HFFc6 (cell line): ENCODE measurements around the gene CLEC14A. TPM values are rescaled to one million over a fixed set of nuclear protein-coding genes. Genes with fewer than 3 reads are reported as not detected.

Experiments used
- DNase-seq: peaks from one replicate; pipeline ENCODE4 v3.0.0-alpha.2; 2018
- H3K27ac Mint-ChIP-seq: 2 replicates; pipeline ENCODE4 v1.8.0; 2020; ENCODE audit warnings: mild to moderate bottlenecking, mixed read lengths
- H3K27me3 Mint-ChIP-seq: 2 replicates; pipeline ENCODE4 v1.8.0; 2021; ENCODE audit warnings: mild to moderate bottlenecking, moderate library complexity, mixed read lengths; ENCODE audit not compliant: insufficient read depth
- H3K36me3 Mint-ChIP-seq: 2 replicates; pipeline ENCODE4 v1.8.0; 2021; ENCODE audit warnings: low read depth, mixed read lengths
- H3K4me1 Mint-ChIP-seq: 2 replicates; pipeline ENCODE4 v1.8.0; 2020; ENCODE audit warnings: low read depth, mixed read lengths
- H3K4me3 Mint-ChIP-seq: 2 replicates; pipeline ENCODE4 v1.8.0; 2020; ENCODE audit warnings: mild to moderate bottlenecking, moderate library complexity, mixed read lengths
- H3K9me3 Mint-ChIP-seq: 2 replicates; pipeline ENCODE4 v1.8.0; 2020; ENCODE audit warnings: mild to moderate bottlenecking, mixed read lengths
- CTCF ChIP-seq: fragments of 200-600 bp; sonication (generic); IDR thresholded peaks from 2 replicates; pipeline ENCODE4 v1.5.0; 2021; ENCODE audit warnings: antibody characterized with exemption, mild to moderate bottlenecking
- total RNA-seq, 6 experiments: library from RNA; stranded (reverse); fragmentation: NEBNext Ultra II Directional; extraction: Animal tissue kit (Norgen Biotek cat#: 25700); gene quantifications; 2 replicates in 1 of 6; 3 replicates in 5 of 6; pipeline ENCODE4 v1.2.3, GENCODE V29; 2021

The CLEC14A gene
- total RNA-seq, 6 experiments from 2014 or later, result 0.08 to 0.12 TPM; not detected in 4

- Mint-ChIP-seq H3K4me3 (no peak overlapping the region), H3K9me3 (peaks cover 5% of the 10 kb centered on the region), H3K4me1 (peaks cover under 1% of the 10 kb centered on the region; the same call in 1 of the 2 replicates), H3K36me3 (peaks cover 8% of the 10 kb centered on the region), H3K27me3 (no peaks in the 10 kb centered on the region; the same call in 1 of the 2 replicates), H3K27ac (no peak overlapping the region)
- no peak for DNase-seq
- no peak for TF ChIP-seq CTCF
These were observed 23.7 kb upstream of the CLEC14A start for GRCh38 chr14:38279572-38279971.

- H3K36me3 Mint-ChIP-seq, result no peaks in the 10 kb centered on the region
- H3K4me3 Mint-ChIP-seq, result no peak overlapping the region
- no peaks in the 10 kb centered on the region; the same call in 1 of the 2 replicates for H3K27me3 Mint-ChIP-seq
- H3K4me1 Mint-ChIP-seq, result no peaks in the 10 kb centered on the region
- no peak for TF ChIP-seq CTCF
- DNase-seq, result no peak
- no peak overlapping the region for H3K27ac Mint-ChIP-seq
- no peaks in the 10 kb centered on the region for H3K9me3 Mint-ChIP-seq
These were observed 22.1 kb upstream of the CLEC14A start for GRCh38 chr14:38278035-38278434.

- Mint-ChIP-seq H3K4me1 (peaks cover 1% of the 10 kb centered on the region), H3K36me3 (peaks cover 38% of the 10 kb centered on the region), H3K27me3 (no peaks in the 10 kb centered on the region; the same call in 1 of the 2 replicates), H3K9me3 (peaks cover 25% of the 10 kb centered on the region), H3K4me3 (no peak overlapping the region), H3K27ac (no peak overlapping the region)
- no peak for TF ChIP-seq CTCF
- DNase-seq, result no peak
These were observed 7.0 kb upstream of the CLEC14A start for GRCh38 chr14:38262844-38263243.

GRCh38 chr14:38261620-38262019 is 5.7 kb upstream of the CLEC14A start:
- Mint-ChIP-seq H3K4me1 (peaks cover 10% of the 10 kb centered on the region), H3K27me3 (no peaks in the 10 kb centered on the region; the same call in 1 of the 2 replicates)
- no peak for DNase-seq

GRCh38 chr14:38257507-38257906 is 1.6 kb upstream of the CLEC14A start:
- H3K27me3 Mint-ChIP-seq, result no peaks in the 10 kb centered on the region; the same call in 1 of the 2 replicates
- no peak overlapping the region for H3K27ac Mint-ChIP-seq
- H3K9me3 Mint-ChIP-seq, result peaks cover 14% of the 10 kb centered on the region
- peaks cover 18% of the 10 kb centered on the region for H3K36me3 Mint-ChIP-seq
- H3K4me3 Mint-ChIP-seq, result no peak overlapping the region
- no peak for TF ChIP-seq CTCF
- H3K4me1 Mint-ChIP-seq, result peaks cover 10% of the 10 kb centered on the region
- no peak for DNase-seq

More at GRCh38 chr14:38261620-38262019, 5.7 kb upstream of the CLEC14A start:
- H3K36me3 Mint-ChIP-seq, result peaks cover 26% of the 10 kb centered on the region
- TF ChIP-seq CTCF, result no peak
- no peak overlapping the region for H3K27ac Mint-ChIP-seq
- peaks cover 16% of the 10 kb centered on the region for H3K9me3 Mint-ChIP-seq
- no peak overlapping the region for H3K4me3 Mint-ChIP-seq

GRCh38 chr14:38256533-38256840 is 594 bp upstream of the CLEC14A start:
- no peak for DNase-seq
- Mint-ChIP-seq H3K27me3 (no peaks in the 10 kb centered on the region; the same call in 1 of the 2 replicates), H3K27ac (no peak overlapping the region), H3K4me1 (peaks cover 10% of the 10 kb centered on the region), H3K4me3 (no peak overlapping the region), H3K36me3 (peaks cover 10% of the 10 kb centered on the region), H3K9me3 (peaks cover 8% of the 10 kb centered on the region; the same call in 1 of the 2 replicates)
- TF ChIP-seq CTCF, result no peak
